Stimulated activated naive CD8-positive, alpha-beta T cell treated with anti-CD3 and anti-CD28 coated beads, Interleukin-15, Interleukin-2, amounts not matched to agents 100 ng/mL and 50 ng/mL, for 24 hours (primary cell): ENCODE results near the gene LRP2.
"Not testable (repeated sequence)": the region's sequence is repeated elsewhere in the genome, so short reads cannot be mapped to it uniquely, and the experiment has no call there.

Source experiments
- H3K27ac Mint-ChIP-seq: one replicate; pipeline ENCODE4 v1.8.0; 2021; ENCODE audit warnings: mild to moderate bottlenecking, mixed read lengths
- H3K27me3 Mint-ChIP-seq: one replicate; pipeline ENCODE4 v1.8.0; 2021; ENCODE audit warnings: mixed read lengths
- H3K36me3 Mint-ChIP-seq: one replicate; pipeline ENCODE4 v1.8.0; 2021; ENCODE audit warnings: low read depth, mixed read lengths
- H3K4me1 Mint-ChIP-seq: one replicate; pipeline ENCODE4 v1.8.0; 2021; ENCODE audit warnings: low read depth, mixed read lengths
- H3K4me3 Mint-ChIP-seq: one replicate; pipeline ENCODE4 v1.8.0; 2021; ENCODE audit warnings: mild to moderate bottlenecking, mixed read lengths
- H3K9me3 Mint-ChIP-seq: one replicate; pipeline ENCODE4 v1.8.0; 2021; ENCODE audit warnings: mixed read lengths

LRP2 gene

GRCh38 chr2:169298007-169298406 lies 64.3 kb downstream of the LRP2 start:
- H3K4me3 Mint-ChIP-seq: no peak overlapping the region
- H3K4me1 Mint-ChIP-seq: no peaks in the 10 kb centered on the region
- no peaks in the 10 kb centered on the region for H3K9me3 Mint-ChIP-seq
- H3K27me3 Mint-ChIP-seq: peaks cover 16% of the 10 kb centered on the region
- H3K36me3 Mint-ChIP-seq: no peaks in the 10 kb centered on the region
- no peak overlapping the region for H3K27ac Mint-ChIP-seq

- Mint-ChIP-seq H3K27ac (no peak overlapping the region), H3K4me1 (no peaks in the 10 kb centered on the region), H3K27me3 (peaks cover 17% of the 10 kb centered on the region), H3K4me3 (no peak overlapping the region), H3K9me3 (no peaks in the 10 kb centered on the region), H3K36me3 (no peaks in the 10 kb centered on the region)
These were observed 68.2 kb downstream of the LRP2 start for GRCh38 chr2:169294001-169294675.

GRCh38 chr2:169291517-169291916 lies 70.8 kb downstream of the LRP2 start:
- no peaks in the 10 kb centered on the region for H3K4me1 Mint-ChIP-seq
- H3K9me3 Mint-ChIP-seq: no peaks in the 10 kb centered on the region
- no peak overlapping the region for H3K4me3 Mint-ChIP-seq
- no peak overlapping the region for H3K27ac Mint-ChIP-seq
- no peaks in the 10 kb centered on the region for H3K36me3 Mint-ChIP-seq
- H3K27me3 Mint-ChIP-seq: peaks cover 11% of the 10 kb centered on the region

- no peaks in the 10 kb centered on the region for H3K9me3 Mint-ChIP-seq
- H3K4me1 Mint-ChIP-seq: no peaks in the 10 kb centered on the region
- no peak overlapping the region for H3K27ac Mint-ChIP-seq
- H3K36me3 Mint-ChIP-seq: no peaks in the 10 kb centered on the region
- no peak overlapping the region for H3K4me3 Mint-ChIP-seq
- H3K27me3 Mint-ChIP-seq: peaks cover 14% of the 10 kb centered on the region
These were observed 71.9 kb downstream of the LRP2 start for GRCh38 chr2:169290433-169290832.

- peaks cover 15% of the 10 kb centered on the region for H3K27me3 Mint-ChIP-seq
- no peaks in the 10 kb centered on the region for H3K9me3 Mint-ChIP-seq
- H3K4me3 Mint-ChIP-seq: no peak overlapping the region
- no peaks in the 10 kb centered on the region for H3K4me1 Mint-ChIP-seq
- no peaks in the 10 kb centered on the region for H3K36me3 Mint-ChIP-seq
- H3K27ac Mint-ChIP-seq: no peak overlapping the region
These were observed 74.7 kb downstream of the LRP2 start for GRCh38 chr2:169287666-169288065.

GRCh38 chr2:169286624-169287231 lies 75.6 kb downstream of the LRP2 start:
- no peaks in the 10 kb centered on the region for H3K4me1 Mint-ChIP-seq
- no peak overlapping the region for H3K27ac Mint-ChIP-seq
- H3K27me3 Mint-ChIP-seq: peaks cover 18% of the 10 kb centered on the region
- H3K4me3 Mint-ChIP-seq: no peak overlapping the region
- H3K9me3 Mint-ChIP-seq: no peaks in the 10 kb centered on the region
- no peaks in the 10 kb centered on the region for H3K36me3 Mint-ChIP-seq

- Mint-ChIP-seq H3K27ac (no peak overlapping the region), H3K4me3 (no peak overlapping the region), H3K4me1 (no peaks in the 10 kb centered on the region), H3K9me3 (no peaks in the 10 kb centered on the region), H3K36me3 (no peaks in the 10 kb centered on the region), H3K27me3 (peaks cover 18% of the 10 kb centered on the region)
These were observed 76.7 kb downstream of the LRP2 start for GRCh38 chr2:169285531-169286235.

GRCh38 chr2:169280502-169280901 lies 81.8 kb downstream of the LRP2 start:
- H3K27me3 Mint-ChIP-seq: peaks cover 20% of the 10 kb centered on the region
- no peaks in the 10 kb centered on the region for H3K36me3 Mint-ChIP-seq
- no peaks in the 10 kb centered on the region for H3K4me1 Mint-ChIP-seq
- H3K4me3 Mint-ChIP-seq: no peak overlapping the region
- H3K27ac Mint-ChIP-seq: no peak overlapping the region
- no peaks in the 10 kb centered on the region for H3K9me3 Mint-ChIP-seq

- Mint-ChIP-seq H3K36me3 (no peaks in the 10 kb centered on the region), H3K4me3 (no peak overlapping the region), H3K9me3 (no peaks in the 10 kb centered on the region), H3K27ac (no peak overlapping the region), H3K4me1 (no peaks in the 10 kb centered on the region), H3K27me3 (peaks cover 9% of the 10 kb centered on the region)
These were observed 86.5 kb downstream of the LRP2 start for GRCh38 chr2:169275696-169276444.

- Mint-ChIP-seq H3K27ac (no peak overlapping the region), H3K4me3 (no peak overlapping the region), H3K27me3 (peaks cover 3% of the 10 kb centered on the region), H3K4me1 (no peaks in the 10 kb centered on the region), H3K9me3 (no peaks in the 10 kb centered on the region), H3K36me3 (no peaks in the 10 kb centered on the region)
These were observed 90.3 kb downstream of the LRP2 start for GRCh38 chr2:169272010-169272409.

- H3K36me3 Mint-ChIP-seq, H3K27me3 Mint-ChIP-seq, H3K9me3 Mint-ChIP-seq, H3K27ac Mint-ChIP-seq, H3K4me1 Mint-ChIP-seq, H3K4me3 Mint-ChIP-seq: not testable (repeated sequence)
These were observed 91.8 kb downstream of the LRP2 start for GRCh38 chr2:169270574-169270973.

GRCh38 chr2:169265591-169265990 lies 96.7 kb downstream of the LRP2 start:
- no peaks in the 10 kb centered on the region for H3K9me3 Mint-ChIP-seq
- H3K27ac Mint-ChIP-seq: no peak overlapping the region
- no peak overlapping the region for H3K4me3 Mint-ChIP-seq
- no peaks in the 10 kb centered on the region for H3K4me1 Mint-ChIP-seq
- peaks cover 4% of the 10 kb centered on the region for H3K27me3 Mint-ChIP-seq
- no peaks in the 10 kb centered on the region for H3K36me3 Mint-ChIP-seq

GRCh38 chr2:169260846-169261642 lies 101.3 kb downstream of the LRP2 start:
- H3K27me3 Mint-ChIP-seq: peaks cover 19% of the 10 kb centered on the region
- H3K4me1 Mint-ChIP-seq: no peaks in the 10 kb centered on the region
- no peaks in the 10 kb centered on the region for H3K9me3 Mint-ChIP-seq
- no peak overlapping the region for H3K4me3 Mint-ChIP-seq
- H3K27ac Mint-ChIP-seq: no peak overlapping the region
- no peaks in the 10 kb centered on the region for H3K36me3 Mint-ChIP-seq

GRCh38 chr2:169260246-169260645 lies 102.1 kb downstream of the LRP2 start:
- Mint-ChIP-seq H3K9me3 (no peaks in the 10 kb centered on the region), H3K27me3 (peaks cover 19% of the 10 kb centered on the region)

More at GRCh38 chr2:169260246-169260645, 102.1 kb downstream of the LRP2 start:
- Mint-ChIP-seq H3K27ac (no peak overlapping the region), H3K36me3 (no peaks in the 10 kb centered on the region), H3K4me3 (no peak overlapping the region), H3K4me1 (no peaks in the 10 kb centered on the region)
